ENCODE measurements around the gene CBLB. TPM values are rescaled to one million over a fixed set of nuclear protein-coding genes. Genes with fewer than 3 reads are reported as not detected.

Gene CBLB
- total RNA-seq, 1 experiment from 2014 or later = 23.9 TPM

GRCh38 chr3:105809208-105809888 is 59.5 kb downstream of the CBLB start:
- peaks cover 19% of the 10 kb centered on the region for H3K79me2 ChIP-seq (ENCODE audit: low read length)
- H3K4me3 ChIP-seq (ENCODE audit: low read length) = no peak overlapping the region
- H3K9ac ChIP-seq (ENCODE audit: low read length) = no peak overlapping the region
- no peak overlapping the region for H2AFZ ChIP-seq (ENCODE audit: low read length)
- no TSS peak for BruUV-seq (replicated peaks)
- POLR2A ChIA-PET (ENCODE audit: unreplicated experiment) = interaction anchor here (0.6 kb wide), 1 partner anchor 14 kb away, joined by 3 read pairs; no protein-coding TSS in a partner anchor
- peaks cover 67% of the 10 kb centered on the region for H3K4me1 ChIP-seq (ENCODE audit: insufficient read depth, low read length)
- CTCF ChIA-PET = no interaction called here
- ATAC-seq = no peak
- no peaks in the 10 kb centered on the region for H3K9me3 ChIP-seq (ENCODE audit: low read length)
- H3F3A ChIP-seq (ENCODE audit: low read length, unreplicated experiment) = peaks cover 5% of the 10 kb centered on the region
- no peaks in the 10 kb centered on the region for H3K9me2 ChIP-seq (replicated peaks; ENCODE audit: low read length)
- TF ChIP-seq EZH2phosphoT487 (IDR thresholded peaks at IDR 0.05; ENCODE audit: borderline replicate concordance, low read length) (no peak), EZH2 (IDR thresholded peaks at IDR 0.05; ENCODE audit: low read length, unreplicated experiment) (no peak)
- TF ChIP-seq, protein P1, sequence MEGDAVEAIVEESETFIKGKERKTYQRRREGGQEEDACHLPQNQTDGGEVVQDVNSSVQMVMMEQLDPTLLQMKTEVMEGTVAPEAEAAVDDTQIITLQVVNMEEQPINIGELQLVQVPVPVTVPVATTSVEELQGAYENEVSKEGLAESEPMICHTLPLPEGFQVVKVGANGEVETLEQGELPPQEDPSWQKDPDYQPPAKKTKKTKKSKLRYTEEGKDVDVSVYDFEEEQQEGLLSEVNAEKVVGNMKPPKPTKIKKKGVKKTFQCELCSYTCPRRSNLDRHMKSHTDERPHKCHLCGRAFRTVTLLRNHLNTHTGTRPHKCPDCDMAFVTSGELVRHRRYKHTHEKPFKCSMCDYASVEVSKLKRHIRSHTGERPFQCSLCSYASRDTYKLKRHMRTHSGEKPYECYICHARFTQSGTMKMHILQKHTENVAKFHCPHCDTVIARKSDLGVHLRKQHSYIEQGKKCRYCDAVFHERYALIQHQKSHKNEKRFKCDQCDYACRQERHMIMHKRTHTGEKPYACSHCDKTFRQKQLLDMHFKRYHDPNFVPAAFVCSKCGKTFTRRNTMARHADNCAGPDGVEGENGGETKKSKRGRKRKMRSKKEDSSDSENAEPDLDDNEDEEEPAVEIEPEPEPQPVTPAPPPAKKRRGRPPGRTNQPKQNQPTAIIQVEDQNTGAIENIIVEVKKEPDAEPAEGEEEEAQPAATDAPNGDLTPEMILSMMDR (conservative IDR thresholded peaks at IDR 0.05; ENCODE audit: low read depth, low read length) = no peak
- no peaks in the 10 kb centered on the region for H4K20me1 ChIP-seq (ENCODE audit: low read length)
- intact Hi-C loops (cut with micrococcal nuclease) = no loop called here
- no peaks in the 10 kb centered on the region for H3K36me3 ChIP-seq (ENCODE audit: low read depth, low read length)
- no peak overlapping the region for H3K27ac ChIP-seq (ENCODE audit: low read length)
- peak overlapping the region; percentile 9; the same call in 1 of the 2 replicates for H3K4me2 ChIP-seq (ENCODE audit: low read length)
- DNase-seq = peak; percentile 25
- no peaks in the 10 kb centered on the region for H3K27me3 ChIP-seq (ENCODE audit: low read length)

DNA sequence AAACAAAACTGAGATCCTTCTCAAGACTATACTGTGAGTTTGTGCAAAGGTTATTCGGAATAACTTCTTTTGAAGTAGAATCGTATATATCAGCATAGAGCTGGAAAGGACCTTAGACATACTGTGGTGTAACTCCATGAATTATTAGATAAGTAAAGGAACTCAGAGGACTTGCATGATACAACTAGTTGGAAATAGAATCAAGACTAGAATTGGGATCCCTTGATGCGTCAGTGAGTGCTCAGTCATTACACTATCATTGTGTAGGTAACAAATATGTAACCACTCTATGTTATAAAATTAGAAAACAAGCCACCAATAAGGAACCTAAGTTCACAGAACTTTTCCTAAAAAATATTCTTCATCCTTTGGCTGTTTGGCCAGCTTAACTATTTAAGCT is 61.1 kb downstream of the CBLB start:
- H3K9me3 ChIP-seq (ENCODE audit: low read length) = no peaks in the 10 kb centered on the region
- no peaks in the 10 kb centered on the region for H3K27me3 ChIP-seq (ENCODE audit: low read length)
- CTCF ChIA-PET = no interaction called here
- DNase-seq (no peak), ATAC-seq (no peak)
- no peaks in the 10 kb centered on the region for H3K36me3 ChIP-seq (ENCODE audit: low read depth, low read length)
- BruUV-seq (replicated peaks) = no TSS peak
- TF ChIP-seq EZH2phosphoT487 (IDR thresholded peaks at IDR 0.05; ENCODE audit: borderline replicate concordance, low read length) = no peak
- no peak for TF ChIP-seq EZH2 (IDR thresholded peaks at IDR 0.05; ENCODE audit: low read length, unreplicated experiment)
- TF ChIP-seq, protein P1 (conservative IDR thresholded peaks at IDR 0.05; ENCODE audit: low read depth, low read length) = no peak
- H3K4me3 ChIP-seq (ENCODE audit: low read length) = no peak overlapping the region
- no peaks in the 10 kb centered on the region for H3K9me2 ChIP-seq (replicated peaks; ENCODE audit: low read length)
- H3K4me2 ChIP-seq (ENCODE audit: low read length) = no peak overlapping the region
- peaks cover 5% of the 10 kb centered on the region for H3F3A ChIP-seq (ENCODE audit: low read length, unreplicated experiment)
- H3K9ac ChIP-seq (ENCODE audit: low read length) = no peak overlapping the region
- POLR2A ChIA-PET (ENCODE audit: unreplicated experiment) = no interaction called here
- peaks cover 19% of the 10 kb centered on the region for H3K79me2 ChIP-seq (ENCODE audit: low read length)
- H4K20me1 ChIP-seq (ENCODE audit: low read length) = no peaks in the 10 kb centered on the region
- no peak overlapping the region for H2AFZ ChIP-seq (ENCODE audit: low read length)
- intact Hi-C loops (cut with micrococcal nuclease) = no loop called here
- peaks cover 61% of the 10 kb centered on the region for H3K4me1 ChIP-seq (ENCODE audit: insufficient read depth, low read length)
- H3K27ac ChIP-seq (ENCODE audit: low read length) = no peak overlapping the region

DNA sequence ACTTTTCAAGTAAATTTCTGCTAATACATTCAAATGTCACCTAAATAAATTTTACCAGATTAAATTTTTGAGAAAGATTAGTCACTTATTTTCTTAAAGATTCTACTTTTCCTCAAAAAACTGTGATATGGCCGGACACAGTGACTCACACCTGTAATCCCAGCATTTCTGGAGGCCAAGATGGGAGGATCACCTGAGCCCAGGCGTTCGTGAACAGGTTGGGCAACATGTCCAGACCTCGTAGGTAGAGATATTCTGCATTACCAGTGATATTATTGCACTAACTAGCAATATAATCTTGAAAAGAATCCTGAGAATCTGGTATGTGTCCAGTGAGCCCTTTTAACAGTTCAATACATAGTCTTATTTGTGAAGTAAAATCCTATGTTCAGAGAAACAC is 61.7 kb downstream of the CBLB start:
- Histone ChIP-seq H3K9ac (ENCODE audit: low read length) (no peak overlapping the region), H3K79me2 (ENCODE audit: low read length) (peaks cover 19% of the 10 kb centered on the region), H3K27me3 (ENCODE audit: low read length) (no peaks in the 10 kb centered on the region), H3K9me3 (ENCODE audit: low read length) (no peaks in the 10 kb centered on the region), H3F3A (ENCODE audit: low read length, unreplicated experiment) (no peaks in the 10 kb centered on the region), H3K9me2 (replicated peaks; ENCODE audit: low read length) (no peaks in the 10 kb centered on the region), H3K4me2 (ENCODE audit: low read length) (0 out of 2 replicates have a peak overlapping the region, but pooled peaks have one; percentile 25), H3K27ac (ENCODE audit: low read length) (no peak overlapping the region), H3K36me3 (ENCODE audit: low read depth, low read length) (no peaks in the 10 kb centered on the region), H2AFZ (ENCODE audit: low read length) (no peak overlapping the region), H4K20me1 (ENCODE audit: low read length) (no peaks in the 10 kb centered on the region), H3K4me3 (ENCODE audit: low read length) (no peak overlapping the region), H3K4me1 (ENCODE audit: insufficient read depth, low read length) (peaks cover 56% of the 10 kb centered on the region)
- POLR2A ChIA-PET (ENCODE audit: unreplicated experiment) = no interaction called here
- TF ChIP-seq, protein P1 (conservative IDR thresholded peaks at IDR 0.05; ENCODE audit: low read depth, low read length) = no peak
- TF ChIP-seq EZH2 (IDR thresholded peaks at IDR 0.05; ENCODE audit: low read length, unreplicated experiment) (no peak), EZH2phosphoT487 (IDR thresholded peaks at IDR 0.05; ENCODE audit: borderline replicate concordance, low read length) (no peak)
- no peak for ATAC-seq
- no peak for DNase-seq
- CTCF ChIA-PET = no interaction called here
- BruUV-seq (replicated peaks) = no TSS peak
- intact Hi-C loops (cut with micrococcal nuclease) = no loop called here

All from PC-3 (cell line).